GM21717 (cell line): ENCODE measurements around the gene PDCD2L.
"Not testable (repeated sequence)": the region's sequence is repeated elsewhere in the genome, so short reads cannot be mapped to it uniquely, and the experiment has no call there.

Experiments
- ATAC-seq: cut with Tn5 transposase; IDR thresholded peaks from one replicate; pipeline ENCODE4 v1.9.1; 2021; ENCODE audit warnings: mild to moderate bottlenecking, moderate library complexity; ENCODE audit not compliant: unreplicated experiment

The PDCD2L gene

GRCh38 chr19:34409189-34410164 is 5.3 kb downstream of the PDCD2L start:
- peak; percentile 61 for ATAC-seq

GRCh38 chr19:34411216-34411615 is 7.0 kb downstream of the PDCD2L start:
- ATAC-seq = no peak

- ATAC-seq = no peak
Measured at GRCh38 chr19:34416021-34416545, 11.9 kb downstream of the PDCD2L start.

- no peak for ATAC-seq
Measured at GRCh38 chr19:34418300-34418699, 14.1 kb downstream of the PDCD2L start.

- ATAC-seq = no peak
Measured at GRCh38 chr19:34426096-34426661, 22.0 kb downstream of the PDCD2L start.

- ATAC-seq = peak; percentile 34
Measured at GRCh38 chr19:34428549-34429285, 24.5 kb downstream of the PDCD2L start.

- no peak for ATAC-seq
Measured at GRCh38 chr19:34429553-34429952, 25.4 kb downstream of the PDCD2L start.

- no peak for ATAC-seq
Measured at GRCh38 chr19:34430738-34431625, 26.8 kb downstream of the PDCD2L start.

- ATAC-seq = no peak
Measured at GRCh38 chr19:34431681-34432402, 27.6 kb downstream of the PDCD2L start.

GRCh38 chr19:34432797-34433196 is 28.6 kb downstream of the PDCD2L start:
- no peak for ATAC-seq

GRCh38 chr19:34436716-34437115 is 32.5 kb downstream of the PDCD2L start:
- ATAC-seq = no peak

- no peak for ATAC-seq
Measured at GRCh38 chr19:34448191-34448590, 44.0 kb downstream of the PDCD2L start.

- no peak for ATAC-seq
Measured at GRCh38 chr19:34452723-34453122, 48.5 kb downstream of the PDCD2L start.

- no peak for ATAC-seq
Measured at GRCh38 chr19:34454091-34454490, 49.9 kb downstream of the PDCD2L start.

- no peak for ATAC-seq
Measured at GRCh38 chr19:34454685-34455084, 50.5 kb downstream of the PDCD2L start.

GRCh38 chr19:34455783-34456480 is 51.7 kb downstream of the PDCD2L start:
- ATAC-seq = not testable (repeated sequence)

GRCh38 chr19:34457446-34457845 is 53.2 kb downstream of the PDCD2L start:
- no peak for ATAC-seq

GRCh38 chr19:34458677-34459076 is 54.5 kb downstream of the PDCD2L start:
- ATAC-seq = no peak

GRCh38 chr19:34459614-34460013 is 55.4 kb downstream of the PDCD2L start:
- ATAC-seq = no peak
